ENCODE results near the gene VPS51. TPM values are rescaled to one million over a fixed set of nuclear protein-coding genes. Genes with fewer than 3 reads are reported as not detected.

VPS51 gene
- total and polyA plus RNA-seq, 9 of the 15 experiments (the other 6 are each of a cell fraction or from before 2014, with no cell fraction given), result 1.8 to 143 (median 46.8) TPM

GRCh38 chr11:65134952-65135632, 39.1 kb downstream of the VPS51 start:
- DNase-seq (ENCODE audit: extremely low read depth in 1 of 4, low spot score in 3 of 4), result peak; percentile 89 to 98 (median 92)
- BruUV-seq (replicated peaks), result TSS peak; percentile 85
- peak; percentile 99 for FAIRE-seq
- H3K27me3 ChIP-seq (ENCODE audit: control insufficient read depth in 2 of 2, insufficient read depth in 2 of 2, low read length in 2 of 2), result no peaks in the 10 kb centered on the region; a peak in 1 of 5 replicates
- intact Hi-C loops (cut with micrococcal nuclease) (loop anchor here (2.0 kb wide), 2 partner anchors 34 to 46 kb away; partner anchors contain the start of gene CAPN1), in situ Hi-C loops (cut with MboI) (no loop called here)
- H3K4me1 ChIP-seq (replicated peaks in 1 of 2; ENCODE audit: control insufficient read depth in 2 of 2, insufficient read depth in 2 of 2, low read length in 2 of 2), result peaks cover 21 to 46% of the 10 kb centered on the region in 2 experiments; a peak in 4 of 5 replicates
- peak overlapping the region; percentile 98 for H3K4me2 ChIP-seq (ENCODE audit: insufficient read depth, low read length)
- H3K9me3 ChIP-seq (replicated peaks; ENCODE audit: control insufficient read depth, insufficient read depth, low read depth, low read length), result no peaks in the 10 kb centered on the region
- peaks cover 4% of the 10 kb centered on the region for H3K9me1 ChIP-seq (ENCODE audit: control insufficient read depth, insufficient read depth, low read length)
- peaks cover 41% of the 10 kb centered on the region for H3K79me2 ChIP-seq (ENCODE audit: control insufficient read depth, insufficient read depth, low read length)
- CTCF ChIA-PET (ENCODE audit: low intra/inter-chr PET ratio), result interaction anchor here (0.6 kb wide), 1 partner anchor 46 kb away, joined by 3 read pairs; no protein-coding TSS in a partner anchor
- POLR2A ChIA-PET, result interaction anchor here (0.5 to 8.4 kb wide), 30 partner anchors 9 to 364 kb away, joined by 3 to 182 read pairs (median 4); partner anchors contain the start of genes CAPN1, FAU, MAJIN and MALAT1
- ATAC-seq, result peak; percentile 93
- H3K27ac ChIP-seq (ENCODE audit: extremely low read depth, low read depth, low read length), result peak overlapping the region; percentile 98
- H4K20me1 ChIP-seq (replicated peaks; ENCODE audit: control insufficient read depth, insufficient read depth, low read length), result peaks cover 7% of the 10 kb centered on the region; the same call in 1 of the 2 replicates
- WGBS (ENCODE audit: insufficient coverage, low coverage, missing lambda C conversion rate), result 2% methylated on average over 24 of the region's 24 CpGs
- peaks cover 30% of the 10 kb centered on the region for H3K36me3 ChIP-seq (ENCODE audit: control insufficient read depth, insufficient read depth, low read length)
- H3K9ac ChIP-seq (ENCODE audit: insufficient read depth in 1 of 2, low read depth in 2 of 2, low read length in 2 of 2), result peak overlapping the region; percentile 98 to 99
- H3K4me3 ChIP-seq, result peak overlapping the region; percentile 96
- H2AFZ ChIP-seq (ENCODE audit: low read depth, low read length), result peak overlapping the region; percentile 94
- TF ChIP-seq ATF3 (IDR thresholded peaks at IDR 0.05) (no peak), ATF3 (CRISPR knock-in tag; conservative IDR thresholded peaks at IDR 0.05) (no peak), RHOXF2B (CRISPR knock-in tag; conservative IDR thresholded peaks at IDR 0.05) (no peak), CHCHD3 (CRISPR knock-in tag; IDR thresholded peaks at IDR 0.05) (no peak), ZSCAN32 (CRISPR knock-in tag; IDR thresholded peaks at IDR 0.05) (no peak), BRF1 (IDR thresholded peaks at IDR 0.05; ENCODE audit: borderline replicate concordance, extremely low read depth, insufficient read length) (no peak), ZBED1 (IDR thresholded peaks at IDR 0.05) (no peak), ARID3A (IDR thresholded peaks at IDR 0.05; ENCODE audit: borderline replicate concordance, low read depth, low read length) (no peak; the same call in 1 of the 2 replicates), CBX5 (IDR thresholded peaks at IDR 0.05; ENCODE audit: borderline replicate concordance, low read depth) (no peak), ZNF384 (IDR thresholded peaks at IDR 0.05; ENCODE audit: low read depth, low read length) (no peak), HDGF (IDR thresholded peaks at IDR 0.05) (no peak), SMARCA5 (IDR thresholded peaks at IDR 0.05) (no peak), CREM (IDR thresholded peaks at IDR 0.05; ENCODE audit: low read depth) (peak; percentile 57; the same call in 1 of the 2 replicates), MTF1 (CRISPR knock-in tag; IDR thresholded peaks at IDR 0.05; ENCODE audit: borderline replicate concordance) (no peak), PHF20 (IDR thresholded peaks at IDR 0.05; ENCODE audit: partially characterized antibody) (no peak), CCNT2 (IDR thresholded peaks at IDR 0.05; ENCODE audit: borderline replicate concordance, extremely low read depth, insufficient read length, low read depth, low read length) (peak; percentile 4), CREB3L1 (IDR thresholded peaks at IDR 0.05; ENCODE audit: borderline replicate concordance, low read depth) (no peak), RBM39 (optimal IDR thresholded peaks at IDR 0.05; ENCODE audit: low read depth, low read length) (no peak)

Data from K562 (cell line).